Measurements from ENCODE around the gene UBASH3A. TPM values are rescaled to one million over a fixed set of nuclear protein-coding genes. Genes with fewer than 3 reads are reported as not detected.

Gene UBASH3A
- total RNA-seq, 1 experiment from 2014 or later = not detected

- no peak for DNase-seq (ENCODE audit: low read depth)
These were observed 82.4 kb downstream of the UBASH3A start for GRCh38 chr21:42486072-42486471.

DNA sequence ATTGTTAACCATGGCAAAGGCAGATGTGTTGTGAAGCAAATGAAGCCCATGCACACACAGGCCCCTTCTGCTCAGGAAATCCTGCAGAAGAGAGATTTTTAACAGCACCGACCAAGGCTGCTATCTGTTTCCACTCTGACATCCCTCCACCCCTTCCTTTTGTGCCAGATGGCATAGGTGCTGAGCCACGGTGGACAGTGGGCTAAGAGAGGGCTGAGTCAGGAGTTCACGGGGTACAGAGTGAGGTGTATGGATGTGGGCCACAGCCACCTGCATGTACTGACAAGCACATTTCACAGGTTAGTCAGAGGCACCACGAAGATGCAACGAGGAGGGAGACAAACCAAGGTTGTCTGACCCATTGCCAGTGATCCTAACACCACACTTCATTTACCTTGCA, 82.8 kb downstream of the UBASH3A start:
- no peak for DNase-seq (ENCODE audit: low read depth)

DNA sequence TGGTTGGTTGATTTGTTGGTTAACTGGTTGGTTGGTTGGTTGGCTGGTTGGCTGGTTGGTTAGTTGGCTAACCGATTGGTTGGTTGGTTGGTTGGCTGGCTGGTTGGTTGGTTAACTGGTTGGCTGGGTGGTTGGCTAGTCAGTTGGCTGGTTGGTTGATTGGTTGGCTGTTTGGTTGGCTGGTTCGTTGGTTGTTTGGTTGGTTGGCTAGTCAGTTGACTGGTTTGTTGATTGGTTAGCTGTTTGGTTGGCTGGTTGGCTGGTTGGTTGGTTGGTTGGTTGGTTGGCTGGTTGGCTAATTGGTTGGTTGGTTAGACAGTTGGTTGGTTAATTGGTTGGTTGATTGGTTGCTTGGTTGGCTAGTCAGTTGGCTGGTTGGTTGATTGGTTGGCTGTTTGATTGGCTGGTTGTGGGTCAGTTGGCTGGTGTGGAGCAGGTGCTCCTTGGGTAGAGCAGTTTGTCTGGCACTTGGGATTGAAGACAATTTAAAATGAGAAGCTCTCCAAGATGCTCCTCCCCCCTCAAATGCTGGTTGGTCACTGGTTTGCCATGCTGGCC, 85.4 kb downstream of the UBASH3A start:
- no peak for DNase-seq (ENCODE audit: low read depth)

GRCh38 chr21:42489991-42490390, 86.3 kb downstream of the UBASH3A start:
- no peak for DNase-seq (ENCODE audit: low read depth)

DNA sequence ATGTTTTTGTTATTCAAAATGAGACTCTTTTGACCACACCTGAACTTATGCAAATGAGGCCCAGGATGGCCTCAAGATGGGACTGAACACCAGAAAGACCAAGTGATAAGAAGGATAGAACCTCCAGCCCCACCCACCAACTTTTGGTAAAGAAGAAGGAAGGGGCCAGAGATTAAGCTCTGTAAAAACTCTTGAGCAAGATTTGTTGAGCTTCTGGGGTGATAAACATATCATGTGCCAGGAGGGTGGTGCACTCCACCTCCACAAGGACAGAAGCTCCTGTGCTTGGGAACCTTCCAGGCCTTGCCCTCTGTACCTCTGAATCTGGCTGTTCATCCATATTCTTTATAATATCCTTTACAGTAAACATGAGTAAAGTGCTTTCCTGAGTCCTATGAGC, 87.0 kb downstream of the UBASH3A start:
- no peak for DNase-seq (ENCODE audit: low read depth)

DNA sequence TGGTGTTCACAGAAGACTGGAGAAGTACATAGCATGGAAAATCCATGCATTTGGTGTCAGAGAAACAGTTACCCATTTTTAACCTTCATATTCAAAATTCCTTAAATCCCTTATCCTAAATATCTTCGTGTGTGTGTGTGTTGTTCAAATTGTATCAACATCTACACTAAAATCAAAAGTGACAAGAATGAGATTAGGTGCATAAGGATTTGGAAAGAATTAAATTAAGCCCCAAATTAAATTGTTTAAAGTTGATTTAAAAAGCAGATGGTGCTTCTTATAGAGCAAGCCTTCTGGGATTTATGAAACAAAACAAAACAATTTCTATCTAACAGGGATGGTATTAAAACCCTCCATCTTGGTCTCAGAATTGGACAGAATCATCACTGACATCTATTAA, 87.6 kb downstream of the UBASH3A start:
- no peak for DNase-seq (ENCODE audit: low read depth)

DNA sequence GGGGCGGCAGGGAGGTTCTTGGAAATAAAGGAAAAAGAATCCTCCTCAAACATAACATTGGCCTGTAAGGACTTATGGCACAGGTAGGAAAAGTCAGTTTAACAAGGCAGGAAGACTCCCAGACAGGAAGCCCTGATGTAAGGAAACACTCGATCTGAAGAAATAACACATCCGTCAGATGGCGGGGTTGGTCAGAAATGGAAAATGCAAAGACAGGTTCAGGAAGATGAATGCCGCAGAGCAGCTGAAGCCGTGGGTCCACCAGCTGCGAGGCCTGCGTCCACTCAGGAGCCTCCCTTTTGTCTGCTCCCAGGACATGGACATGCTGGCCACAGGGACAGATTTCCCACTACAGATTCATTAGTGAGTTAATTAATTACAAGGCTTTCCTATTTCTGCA, 88.5 kb downstream of the UBASH3A start:
- no peak for DNase-seq (ENCODE audit: low read depth)

DNA sequence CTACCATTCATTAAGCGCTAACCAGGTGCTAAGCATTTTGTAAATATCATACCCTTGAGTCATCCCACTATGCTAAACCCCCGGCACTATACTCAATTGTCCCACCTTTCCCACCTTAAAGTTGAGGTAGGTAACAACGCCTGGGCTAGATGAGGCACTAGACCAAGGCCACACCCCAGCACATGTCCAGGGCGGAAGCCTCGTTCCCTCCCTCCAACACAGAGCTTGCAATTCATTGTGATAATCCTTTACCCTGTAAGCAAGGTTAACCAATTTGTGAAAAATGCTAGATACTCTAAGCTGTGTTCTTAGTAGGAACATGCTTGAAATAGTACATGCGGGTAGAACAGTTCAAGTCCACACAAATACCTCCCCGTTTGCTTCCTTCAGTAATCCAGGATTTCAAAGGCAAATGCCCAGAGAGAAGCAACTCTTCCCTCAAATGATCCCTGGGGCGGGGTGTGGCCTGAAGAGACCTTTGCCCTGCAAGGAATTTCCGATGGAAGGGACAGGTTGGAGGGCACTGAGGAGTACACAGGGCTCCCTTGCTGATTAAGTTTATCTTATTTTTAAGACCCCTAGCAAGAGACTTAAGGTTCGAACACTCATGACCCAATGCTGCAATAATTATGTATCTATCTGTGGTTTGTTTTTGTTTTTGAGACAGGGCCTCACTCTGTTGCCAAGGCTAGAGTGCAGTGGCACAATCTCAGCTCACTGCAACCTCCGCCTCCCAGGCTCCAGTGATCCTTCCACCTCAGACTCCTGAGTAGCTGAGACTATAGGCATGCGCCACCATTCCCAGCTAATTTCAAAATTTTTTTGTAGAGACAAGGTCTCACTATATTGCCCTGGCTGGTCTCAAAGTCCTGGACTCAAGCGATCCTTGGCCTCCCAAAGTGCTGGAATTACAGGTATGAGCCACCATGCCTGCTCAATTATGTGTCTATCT, 89.7 kb downstream of the UBASH3A start:
- no peak for DNase-seq (ENCODE audit: low read depth)

DNA sequence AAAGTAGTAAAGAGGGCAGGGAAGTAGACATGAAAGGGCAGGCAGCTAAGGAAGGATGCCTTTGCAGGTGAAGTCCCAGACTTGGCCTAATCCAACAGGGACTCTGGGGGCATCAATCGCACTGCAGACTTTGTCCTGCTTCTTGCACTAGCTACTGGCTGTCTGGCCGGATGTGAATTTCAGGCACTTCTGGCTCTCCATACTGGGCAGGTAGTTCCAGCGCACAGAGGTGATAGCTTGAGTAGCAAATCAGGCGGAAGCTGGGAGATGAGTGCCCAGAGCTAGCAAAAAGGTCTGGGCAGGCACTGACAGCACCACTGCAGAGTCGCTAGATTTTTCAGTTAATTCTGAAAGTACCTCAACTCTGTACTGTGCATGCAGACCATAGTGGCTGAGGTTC, 91.3 kb downstream of the UBASH3A start:
- no peak for DNase-seq (ENCODE audit: low read depth)

GRCh38 chr21:42495765-42496119, 92.0 kb downstream of the UBASH3A start:
- no peak for DNase-seq (ENCODE audit: low read depth)

GRCh38 chr21:42496120-42496838, 92.6 kb downstream of the UBASH3A start, which contains the start of gene RSPH1:
TSS of gene RSPH1 (minus strand) at chr21:42496224. CDS start at chr21:42496186, 38 bp downstream.
- peak; percentile 97 for DNase-seq (ENCODE audit: low read depth)

GRCh38 chr21:42496839-42497202, 93.1 kb downstream of the UBASH3A start:
- no peak for DNase-seq (ENCODE audit: low read depth)

Small RNA genes lying within 50 kb of the gene (small RNA-seq; reads per million reads assigned to genes)
- gene RNU6-1149P = not detected

Other genes with a start within 250 kb of the UBASH3A start
- gene ABCG1, start 184.8 kb upstream of the UBASH3A start, total RNA-seq (2014; rRNA removed; shearing (Covaris generic)) = not detected in 2 replicates
- not detected in 2 replicates for gene TFF3, start 88.5 kb upstream of the UBASH3A start, total RNA-seq (2014; rRNA removed; shearing (Covaris generic))
- not detected in 2 replicates for gene TFF2, start 52.9 kb upstream of the UBASH3A start, total RNA-seq (2014; rRNA removed; shearing (Covaris generic))
- not detected in 2 replicates for gene TFF1, start 37.4 kb upstream of the UBASH3A start, total RNA-seq (2014; rRNA removed; shearing (Covaris generic))
- gene TMPRSS3, start 7.8 kb upstream of the UBASH3A start, total RNA-seq (2014; rRNA removed; shearing (Covaris generic)) = not detected in 2 replicates
- not detected in 2 replicates for gene RSPH1, start 92.3 kb downstream of the UBASH3A start, total RNA-seq (2014; rRNA removed; shearing (Covaris generic))
- gene SLC37A1, start 110.0 kb downstream of the UBASH3A start, total RNA-seq (2014; rRNA removed; shearing (Covaris generic)) = 3.2 and 5.9 TPM in 2 replicates
- gene PDE9A, start 249.7 kb downstream of the UBASH3A start, total RNA-seq (2014; rRNA removed; shearing (Covaris generic)) = 0.02 TPM in 1 of 2 replicates, not detected in the other